Osteocyte (in vitro differentiated cells): ENCODE data around the gene MAMLD1. TPM values are rescaled to one million over a fixed set of nuclear protein-coding genes. Genes with fewer than 3 reads are reported as not detected.

Source experiments
- DNase-seq: peaks from one replicate; pipeline ENCODE4 v3.0.0; 2021; ENCODE audit warnings: mixed read lengths; ENCODE audit not compliant: unreplicated experiment; ENCODE audit errors: extremely low spot score
- H3K27ac Mint-ChIP-seq: one replicate; pipeline ENCODE4 v1.8.0; 2021; ENCODE audit warnings: mild to moderate bottlenecking, mixed read lengths; ENCODE audit not compliant: unreplicated experiment
- H3K27me3 Mint-ChIP-seq: one replicate; pipeline ENCODE4 v1.8.0; 2021; ENCODE audit warnings: mixed read lengths; ENCODE audit not compliant: unreplicated experiment
- H3K36me3 Mint-ChIP-seq: one replicate; pipeline ENCODE4 v1.8.0; 2021; ENCODE audit warnings: mixed read lengths; ENCODE audit not compliant: unreplicated experiment
- H3K4me1 Mint-ChIP-seq: one replicate; pipeline ENCODE4 v1.8.0; 2021; ENCODE audit warnings: mixed read lengths; ENCODE audit not compliant: unreplicated experiment
- H3K4me3 Mint-ChIP-seq: one replicate; pipeline ENCODE4 v1.8.0; 2021; ENCODE audit warnings: mild to moderate bottlenecking, moderate library complexity, mixed read lengths; ENCODE audit not compliant: unreplicated experiment
- H3K9me3 Mint-ChIP-seq: one replicate; pipeline ENCODE4 v1.8.0; 2021; ENCODE audit warnings: mixed read lengths; ENCODE audit not compliant: unreplicated experiment
- total RNA-seq: library from RNA; stranded (reverse); gene quantifications from 2 replicates; pipeline ENCODE4 v1.2.1, GENCODE V29; 2021
- TF ChIP-seq, protein P1 (sequence below): fragments of 200-600 bp; sonication (generic); IDR thresholded peaks from 2 replicates; pipeline ENCODE4 v1.5.0; 2021; ENCODE audit warnings: antibody characterized with exemption, mild to moderate bottlenecking, moderate library complexity

The MAMLD1 gene
- total RNA-seq, 1 donor from 2014 or later, result 13.2 TPM

DNA sequence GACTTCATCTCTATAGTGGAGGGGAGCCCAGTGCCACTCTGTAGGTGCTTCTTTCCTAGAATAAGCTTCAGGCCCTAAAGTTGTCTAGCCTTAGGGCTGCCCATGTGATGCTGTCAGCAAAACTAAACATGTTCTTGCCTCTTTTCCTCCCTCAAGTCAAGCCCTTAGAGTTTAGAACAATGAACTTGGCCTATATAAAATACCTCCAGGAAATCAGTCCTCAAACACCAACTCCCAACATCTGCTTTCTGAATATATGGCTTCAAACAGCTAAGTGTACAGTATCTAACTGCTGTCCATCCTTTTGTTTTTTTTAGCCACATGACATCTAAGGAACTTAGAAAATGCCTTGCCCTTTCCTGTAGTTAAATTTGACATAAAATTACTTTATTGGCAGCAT is 91.0 kb downstream of the MAMLD1 start:
- TF ChIP-seq, protein P1, sequence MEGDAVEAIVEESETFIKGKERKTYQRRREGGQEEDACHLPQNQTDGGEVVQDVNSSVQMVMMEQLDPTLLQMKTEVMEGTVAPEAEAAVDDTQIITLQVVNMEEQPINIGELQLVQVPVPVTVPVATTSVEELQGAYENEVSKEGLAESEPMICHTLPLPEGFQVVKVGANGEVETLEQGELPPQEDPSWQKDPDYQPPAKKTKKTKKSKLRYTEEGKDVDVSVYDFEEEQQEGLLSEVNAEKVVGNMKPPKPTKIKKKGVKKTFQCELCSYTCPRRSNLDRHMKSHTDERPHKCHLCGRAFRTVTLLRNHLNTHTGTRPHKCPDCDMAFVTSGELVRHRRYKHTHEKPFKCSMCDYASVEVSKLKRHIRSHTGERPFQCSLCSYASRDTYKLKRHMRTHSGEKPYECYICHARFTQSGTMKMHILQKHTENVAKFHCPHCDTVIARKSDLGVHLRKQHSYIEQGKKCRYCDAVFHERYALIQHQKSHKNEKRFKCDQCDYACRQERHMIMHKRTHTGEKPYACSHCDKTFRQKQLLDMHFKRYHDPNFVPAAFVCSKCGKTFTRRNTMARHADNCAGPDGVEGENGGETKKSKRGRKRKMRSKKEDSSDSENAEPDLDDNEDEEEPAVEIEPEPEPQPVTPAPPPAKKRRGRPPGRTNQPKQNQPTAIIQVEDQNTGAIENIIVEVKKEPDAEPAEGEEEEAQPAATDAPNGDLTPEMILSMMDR, result no peak
- H3K27me3 Mint-ChIP-seq, result no peaks in the 10 kb centered on the region
- no peak overlapping the region for H3K4me3 Mint-ChIP-seq
- H3K27ac Mint-ChIP-seq, result peak overlapping the region; percentile 3
- H3K4me1 Mint-ChIP-seq, result peaks cover 8% of the 10 kb centered on the region
- H3K36me3 Mint-ChIP-seq, result peaks cover 10% of the 10 kb centered on the region
- no peaks in the 10 kb centered on the region for H3K9me3 Mint-ChIP-seq
- DNase-seq, result no peak

DNA sequence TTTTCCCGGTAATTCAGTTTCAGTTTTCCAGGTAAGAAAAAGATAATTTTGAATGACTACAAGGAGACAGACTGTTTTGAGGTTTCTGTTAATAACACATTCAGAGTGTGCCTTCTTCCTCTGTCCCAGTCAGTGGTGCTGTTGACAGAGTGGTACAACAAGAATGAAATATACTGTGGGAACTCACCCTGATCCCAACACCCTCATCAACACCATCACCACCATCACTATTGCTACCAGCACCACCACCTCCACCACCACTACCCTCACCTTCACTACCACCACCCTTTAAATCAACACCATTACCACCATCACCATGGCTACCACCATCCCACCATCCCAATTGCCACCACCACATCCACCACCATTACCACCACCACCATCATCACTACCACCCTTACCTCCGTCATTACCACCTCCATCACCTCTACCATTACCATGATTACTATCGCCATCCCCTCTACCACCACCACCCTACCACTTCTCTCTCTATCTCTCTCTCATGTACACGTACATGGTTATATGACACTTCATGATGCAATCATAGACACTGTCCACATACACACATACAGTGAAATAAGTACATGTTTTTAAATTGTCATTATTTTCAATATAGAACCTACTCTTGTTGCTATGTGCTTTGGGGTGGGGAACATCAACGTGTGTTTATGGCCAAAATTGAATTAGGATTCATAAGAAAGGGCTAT is 91.5 kb downstream of the MAMLD1 start:
- TF ChIP-seq, protein P1, result no peak
- peaks cover 8% of the 10 kb centered on the region for H3K4me1 Mint-ChIP-seq
- H3K36me3 Mint-ChIP-seq, result peaks cover 10% of the 10 kb centered on the region
- peaks cover 3% of the 10 kb centered on the region for H3K9me3 Mint-ChIP-seq
- H3K4me3 Mint-ChIP-seq, result no peak overlapping the region
- DNase-seq, result no peak
- no peaks in the 10 kb centered on the region for H3K27me3 Mint-ChIP-seq
- peak overlapping the region; percentile 3 for H3K27ac Mint-ChIP-seq

DNA sequence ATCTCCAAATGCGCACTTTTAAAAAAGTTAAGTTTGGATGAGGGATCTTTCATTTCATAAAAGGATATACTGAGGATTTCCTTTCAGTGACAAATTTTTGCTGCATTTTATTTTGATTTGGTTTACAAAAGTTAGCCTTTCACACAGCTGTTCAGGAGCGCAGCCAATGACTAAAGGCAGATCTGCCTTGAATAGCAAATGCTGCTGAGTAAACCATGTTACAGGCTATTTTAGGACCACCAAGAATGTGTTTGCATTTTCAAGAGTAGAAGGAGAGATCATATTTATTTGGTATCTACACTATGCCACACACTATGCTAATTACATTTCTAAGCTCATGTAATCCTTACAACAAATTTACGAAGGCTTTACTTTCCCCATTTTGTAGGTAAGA is 92.1 kb downstream of the MAMLD1 start:
- DNase-seq, result no peak
- H3K27ac Mint-ChIP-seq, result no peak overlapping the region
- H3K9me3 Mint-ChIP-seq, result peaks cover 3% of the 10 kb centered on the region
- peaks cover 10% of the 10 kb centered on the region for H3K36me3 Mint-ChIP-seq
- H3K27me3 Mint-ChIP-seq, result no peaks in the 10 kb centered on the region
- TF ChIP-seq, protein P1, result no peak
- peaks cover 8% of the 10 kb centered on the region for H3K4me1 Mint-ChIP-seq
- H3K4me3 Mint-ChIP-seq, result no peak overlapping the region

DNA sequence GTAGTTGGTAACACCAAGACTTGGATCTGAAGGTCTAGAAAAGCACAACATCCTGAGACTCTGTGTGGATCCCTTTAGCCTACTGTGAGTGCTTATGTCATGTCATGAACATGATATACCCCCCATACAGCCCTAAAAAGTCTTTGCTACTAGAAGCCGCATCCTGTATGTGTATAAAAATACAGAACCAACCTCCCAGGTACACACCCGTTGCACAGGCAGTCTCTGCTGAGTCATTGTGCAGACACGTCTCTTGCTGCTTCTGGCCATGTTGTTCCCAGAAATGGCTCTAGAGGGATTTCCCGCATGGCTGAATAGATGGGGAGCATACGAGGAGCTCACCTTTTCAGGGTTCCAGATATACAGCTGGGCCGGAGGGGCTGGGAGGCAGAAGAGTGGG is 93.3 kb downstream of the MAMLD1 start:
- Mint-ChIP-seq H3K36me3 (peaks cover 10% of the 10 kb centered on the region), H3K4me1 (peaks cover 8% of the 10 kb centered on the region), H3K9me3 (peaks cover 3% of the 10 kb centered on the region), H3K27me3 (no peaks in the 10 kb centered on the region), H3K4me3 (no peak overlapping the region), H3K27ac (no peak overlapping the region)
- TF ChIP-seq, protein P1, result no peak
- DNase-seq, result no peak

DNA sequence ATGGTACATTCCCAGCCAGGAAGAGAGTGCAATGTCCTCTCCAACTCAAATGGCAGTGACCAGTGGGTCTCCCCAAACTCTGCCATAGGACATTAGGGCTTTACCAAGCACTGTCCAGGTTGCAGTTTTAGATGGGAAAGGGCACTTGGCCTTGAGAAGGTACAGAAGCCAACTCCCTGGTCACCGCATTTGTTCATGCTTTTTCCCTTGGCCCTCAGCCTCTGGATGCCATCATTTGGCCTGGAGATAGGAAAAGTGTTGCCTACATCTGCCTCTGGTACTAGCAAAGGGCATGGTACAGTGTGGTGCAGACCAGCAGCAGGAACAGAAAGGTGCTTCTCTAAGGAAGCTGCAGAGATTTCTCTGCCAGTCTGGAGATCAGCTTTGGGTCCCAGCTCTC is 93.8 kb downstream of the MAMLD1 start:
- H3K27me3 Mint-ChIP-seq, result no peaks in the 10 kb centered on the region
- no peak overlapping the region for H3K4me3 Mint-ChIP-seq
- TF ChIP-seq, protein P1, result no peak
- peaks cover 10% of the 10 kb centered on the region for H3K36me3 Mint-ChIP-seq
- no peak overlapping the region for H3K27ac Mint-ChIP-seq
- H3K4me1 Mint-ChIP-seq, result peaks cover 8% of the 10 kb centered on the region
- peaks cover 3% of the 10 kb centered on the region for H3K9me3 Mint-ChIP-seq
- DNase-seq, result no peak
